SK-N-MC (cell line): ENCODE results near the gene ARFIP1.

Source experiments
- EZH2 ChIP-seq: fragments of 200-600 bp; sonication (generic); IDR thresholded peaks from one replicate; pipeline ENCODE4 v1.6.1; 2017; ENCODE audit warnings: antibody characterized with exemption
- FOXP2 ChIP-seq: optimal IDR thresholded peaks from 2 replicates; pipeline ENCODE3; 2011; ENCODE audit warnings: mild to moderate bottlenecking, moderate library complexity; ENCODE audit not compliant: insufficient read depth; ENCODE audit errors: extremely low read length, control extremely low read depth
- POLR2AphosphoS5 ChIP-seq: IDR thresholded peaks from 2 replicates; pipeline ENCODE4 v1.6.1; 2012; ENCODE audit warnings: mild to moderate bottlenecking, low read depth, low read length, borderline replicate concordance

GRCh38 chr4:152945639-152946038 is 165.9 kb downstream of the ARFIP1 start:
- no peak for TF ChIP-seq POLR2AphosphoS5
- no peak for TF ChIP-seq EZH2
- no peak for TF ChIP-seq FOXP2
